Measurements from ENCODE around the gene EML1.

Gene EML1

GRCh38 chr14:99921425-99921824 lies 128.2 kb downstream of the EML1 start:
- TF ChIP-seq CTCF (IDR thresholded peaks at IDR 0.05) (no peak), ZFX (IDR thresholded peaks at IDR 0.05; ENCODE audit: borderline replicate concordance) (no peak)

GRCh38 chr14:99924379-99924778 lies 131.2 kb downstream of the EML1 start:
- TF ChIP-seq CTCF (IDR thresholded peaks at IDR 0.05) (no peak), ZFX (IDR thresholded peaks at IDR 0.05; ENCODE audit: borderline replicate concordance) (no peak)
- H3K27ac ChIP-seq, result no peak overlapping the region

More at GRCh38 chr14:99921425-99921824, 128.2 kb downstream of the EML1 start:
- no peak overlapping the region for H3K27ac ChIP-seq

GRCh38 chr14:99925471-99925870 lies 132.3 kb downstream of the EML1 start:
- no peak for TF ChIP-seq ZFX (IDR thresholded peaks at IDR 0.05; ENCODE audit: borderline replicate concordance)
- no peak for TF ChIP-seq CTCF (IDR thresholded peaks at IDR 0.05)

GRCh38 chr14:99928963-99929362 lies 135.8 kb downstream of the EML1 start:
- TF ChIP-seq CTCF (IDR thresholded peaks at IDR 0.05) (no peak), ZFX (IDR thresholded peaks at IDR 0.05; ENCODE audit: borderline replicate concordance) (no peak)
- H3K27ac ChIP-seq, result no peak overlapping the region

More at GRCh38 chr14:99925471-99925870, 132.3 kb downstream of the EML1 start:
- no peak overlapping the region for H3K27ac ChIP-seq

GRCh38 chr14:99929601-99930000 lies 136.4 kb downstream of the EML1 start:
- TF ChIP-seq ZFX (IDR thresholded peaks at IDR 0.05; ENCODE audit: borderline replicate concordance) (no peak), CTCF (IDR thresholded peaks at IDR 0.05) (no peak)

GRCh38 chr14:99930420-99931274 lies 137.4 kb downstream of the EML1 start:
- H3K27ac ChIP-seq, result no peak overlapping the region
- TF ChIP-seq CTCF (IDR thresholded peaks at IDR 0.05), result no peak
- TF ChIP-seq ZFX (IDR thresholded peaks at IDR 0.05; ENCODE audit: borderline replicate concordance), result no peak

More at GRCh38 chr14:99929601-99930000, 136.4 kb downstream of the EML1 start:
- no peak overlapping the region for H3K27ac ChIP-seq

- H3K27ac ChIP-seq, result no peak overlapping the region
These were observed 138.1 kb downstream of the EML1 start for GRCh38 chr14:99931308-99931707.

More at GRCh38 chr14:99931308-99931707, 138.1 kb downstream of the EML1 start:
- TF ChIP-seq CTCF (IDR thresholded peaks at IDR 0.05), result no peak
- no peak for TF ChIP-seq ZFX (IDR thresholded peaks at IDR 0.05; ENCODE audit: borderline replicate concordance)

Data from 22Rv1 (cell line).